ENCODE results near the gene DCXR.

The DCXR gene

DNA sequence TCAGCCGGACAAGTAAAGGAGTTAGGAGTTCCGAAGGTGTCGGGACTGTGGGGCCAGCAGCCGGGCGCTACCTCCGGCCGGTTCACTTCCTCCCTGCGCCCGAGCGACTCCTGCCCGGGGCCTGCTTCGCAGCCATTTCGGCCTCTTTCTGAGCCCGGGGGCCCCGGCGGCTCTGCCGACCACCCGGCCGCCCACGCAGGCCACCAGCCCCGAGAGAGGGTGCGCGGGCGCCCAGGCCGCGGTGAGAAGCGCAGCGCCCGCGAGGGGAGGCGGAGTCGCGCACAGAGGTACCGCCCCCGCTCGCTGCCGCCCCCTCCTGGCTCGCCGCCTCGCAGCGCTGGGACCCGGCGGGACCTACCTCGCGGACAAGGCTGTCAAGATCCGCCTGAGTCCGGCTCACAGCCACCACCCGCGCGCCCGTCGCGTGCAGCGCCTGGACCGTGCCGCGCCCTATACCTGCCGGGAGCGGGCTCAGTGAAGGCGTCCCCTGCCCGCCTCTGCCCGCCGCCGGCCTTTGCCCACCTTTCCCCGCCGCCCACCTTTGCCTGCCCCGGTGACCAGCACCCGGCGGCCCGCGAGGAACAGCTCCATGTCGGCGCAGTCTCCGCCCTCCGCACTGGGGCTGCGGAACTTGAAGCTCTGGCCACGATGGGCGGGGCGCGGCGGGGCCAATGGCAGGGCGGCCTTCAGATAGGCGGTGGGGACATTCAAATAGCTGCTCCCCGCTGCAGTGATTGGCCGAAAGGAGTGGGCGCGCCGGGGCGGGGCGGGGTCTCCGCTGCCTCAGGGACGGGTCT, at the start of gene DCXR (continued):
- TF ChIP-seq, protein P1, sequence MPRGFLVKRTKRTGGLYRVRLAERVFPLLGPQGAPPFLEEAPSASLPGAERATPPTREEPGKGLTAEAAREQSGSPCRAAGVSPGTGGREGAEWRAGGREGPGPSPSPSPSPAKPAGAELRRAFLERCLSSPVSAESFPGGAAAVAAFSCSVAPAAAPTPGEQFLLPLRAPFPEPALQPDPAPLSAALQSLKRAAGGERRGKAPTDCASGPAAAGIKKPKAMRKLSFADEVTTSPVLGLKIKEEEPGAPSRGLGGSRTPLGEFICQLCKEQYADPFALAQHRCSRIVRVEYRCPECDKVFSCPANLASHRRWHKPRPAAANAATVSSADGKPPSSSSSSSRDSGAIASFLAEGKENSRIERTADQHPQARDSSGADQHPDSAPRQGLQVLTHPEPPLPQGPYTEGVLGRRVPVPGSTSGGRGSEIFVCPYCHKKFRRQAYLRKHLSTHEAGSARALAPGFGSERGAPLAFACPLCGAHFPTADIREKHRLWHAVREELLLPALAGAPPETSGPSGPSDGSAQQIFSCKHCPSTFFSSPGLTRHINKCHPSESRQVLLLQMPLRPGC (tag by site-specific recombination; IDR thresholded peaks at IDR 0.05) = peak; percentile 41; the same call in 1 of the 2 replicates
- TF ChIP-seq, protein P2, sequence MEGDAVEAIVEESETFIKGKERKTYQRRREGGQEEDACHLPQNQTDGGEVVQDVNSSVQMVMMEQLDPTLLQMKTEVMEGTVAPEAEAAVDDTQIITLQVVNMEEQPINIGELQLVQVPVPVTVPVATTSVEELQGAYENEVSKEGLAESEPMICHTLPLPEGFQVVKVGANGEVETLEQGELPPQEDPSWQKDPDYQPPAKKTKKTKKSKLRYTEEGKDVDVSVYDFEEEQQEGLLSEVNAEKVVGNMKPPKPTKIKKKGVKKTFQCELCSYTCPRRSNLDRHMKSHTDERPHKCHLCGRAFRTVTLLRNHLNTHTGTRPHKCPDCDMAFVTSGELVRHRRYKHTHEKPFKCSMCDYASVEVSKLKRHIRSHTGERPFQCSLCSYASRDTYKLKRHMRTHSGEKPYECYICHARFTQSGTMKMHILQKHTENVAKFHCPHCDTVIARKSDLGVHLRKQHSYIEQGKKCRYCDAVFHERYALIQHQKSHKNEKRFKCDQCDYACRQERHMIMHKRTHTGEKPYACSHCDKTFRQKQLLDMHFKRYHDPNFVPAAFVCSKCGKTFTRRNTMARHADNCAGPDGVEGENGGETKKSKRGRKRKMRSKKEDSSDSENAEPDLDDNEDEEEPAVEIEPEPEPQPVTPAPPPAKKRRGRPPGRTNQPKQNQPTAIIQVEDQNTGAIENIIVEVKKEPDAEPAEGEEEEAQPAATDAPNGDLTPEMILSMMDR (tag by site-specific recombination; IDR thresholded peaks at IDR 0.05) = peak; percentile 94
- TF ChIP-seq, protein P3, sequence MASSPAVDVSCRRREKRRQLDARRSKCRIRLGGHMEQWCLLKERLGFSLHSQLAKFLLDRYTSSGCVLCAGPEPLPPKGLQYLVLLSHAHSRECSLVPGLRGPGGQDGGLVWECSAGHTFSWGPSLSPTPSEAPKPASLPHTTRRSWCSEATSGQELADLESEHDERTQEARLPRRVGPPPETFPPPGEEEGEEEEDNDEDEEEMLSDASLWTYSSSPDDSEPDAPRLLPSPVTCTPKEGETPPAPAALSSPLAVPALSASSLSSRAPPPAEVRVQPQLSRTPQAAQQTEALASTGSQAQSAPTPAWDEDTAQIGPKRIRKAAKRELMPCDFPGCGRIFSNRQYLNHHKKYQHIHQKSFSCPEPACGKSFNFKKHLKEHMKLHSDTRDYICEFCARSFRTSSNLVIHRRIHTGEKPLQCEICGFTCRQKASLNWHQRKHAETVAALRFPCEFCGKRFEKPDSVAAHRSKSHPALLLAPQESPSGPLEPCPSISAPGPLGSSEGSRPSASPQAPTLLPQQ (tag by site-specific recombination; IDR thresholded peaks at IDR 0.05) = peak; percentile 73
- TF ChIP-seq ZNF24 (tag by site-specific recombination; IDR thresholded peaks at IDR 0.05) (no peak; the same call in 1 of the 2 replicates), ZNF248 (tag by site-specific recombination; IDR thresholded peaks at IDR 0.05) (no peak), ZNF335 (tag by site-specific recombination; conservative IDR thresholded peaks at IDR 0.05) (peak; percentile 98), TRIM28 (IDR thresholded peaks at IDR 0.05; ENCODE audit: borderline replicate concordance, low read length) (no peak), ZNF121 (tag by site-specific recombination; IDR thresholded peaks at IDR 0.05) (no peak), ZNF433 (tag by site-specific recombination; IDR thresholded peaks at IDR 0.05; ENCODE audit: low read depth) (no peak), ZNF174 (tag by site-specific recombination; IDR thresholded peaks at IDR 0.05) (no peak), KLF16 (tag by site-specific recombination; IDR thresholded peaks at IDR 0.05) (peak; percentile 84), ZNF211 (tag by site-specific recombination; IDR thresholded peaks at IDR 0.05; ENCODE audit: low read depth) (no peak), ZNF548 (tag by site-specific recombination; IDR thresholded peaks at IDR 0.05) (no peak), ZBTB7A (tag by site-specific recombination; IDR thresholded peaks at IDR 0.05; ENCODE audit: low read depth) (no peak; the same call in 1 of the 2 replicates), ZNF366 (tag by site-specific recombination; conservative IDR thresholded peaks at IDR 0.05) (no peak), KLF9 (tag by site-specific recombination; IDR thresholded peaks at IDR 0.05; ENCODE audit: low read depth) (peak; percentile 81), ZNF473 (tag by site-specific recombination; IDR thresholded peaks at IDR 0.05) (no peak), ZBTB48 (tag by site-specific recombination; IDR thresholded peaks at IDR 0.05) (no peak), ZNF514 (tag by site-specific recombination; IDR thresholded peaks at IDR 0.05) (no peak), GLI2 (tag by site-specific recombination; IDR thresholded peaks at IDR 0.05; ENCODE audit: borderline replicate concordance, low read depth) (no peak), ZNF239 (tag by site-specific recombination; IDR thresholded peaks at IDR 0.05) (no peak)
- TF ChIP-seq, protein P4, sequence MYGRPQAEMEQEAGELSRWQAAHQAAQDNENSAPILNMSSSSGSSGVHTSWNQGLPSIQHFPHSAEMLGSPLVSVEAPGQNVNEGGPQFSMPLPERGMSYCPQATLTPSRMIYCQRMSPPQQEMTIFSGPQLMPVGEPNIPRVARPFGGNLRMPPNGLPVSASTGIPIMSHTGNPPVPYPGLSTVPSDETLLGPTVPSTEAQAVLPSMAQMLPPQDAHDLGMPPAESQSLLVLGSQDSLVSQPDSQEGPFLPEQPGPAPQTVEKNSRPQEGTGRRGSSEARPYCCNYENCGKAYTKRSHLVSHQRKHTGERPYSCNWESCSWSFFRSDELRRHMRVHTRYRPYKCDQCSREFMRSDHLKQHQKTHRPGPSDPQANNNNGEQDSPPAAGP (tag by site-specific recombination; IDR thresholded peaks at IDR 0.05) = peak; percentile 85
- TF ChIP-seq, protein P5, sequence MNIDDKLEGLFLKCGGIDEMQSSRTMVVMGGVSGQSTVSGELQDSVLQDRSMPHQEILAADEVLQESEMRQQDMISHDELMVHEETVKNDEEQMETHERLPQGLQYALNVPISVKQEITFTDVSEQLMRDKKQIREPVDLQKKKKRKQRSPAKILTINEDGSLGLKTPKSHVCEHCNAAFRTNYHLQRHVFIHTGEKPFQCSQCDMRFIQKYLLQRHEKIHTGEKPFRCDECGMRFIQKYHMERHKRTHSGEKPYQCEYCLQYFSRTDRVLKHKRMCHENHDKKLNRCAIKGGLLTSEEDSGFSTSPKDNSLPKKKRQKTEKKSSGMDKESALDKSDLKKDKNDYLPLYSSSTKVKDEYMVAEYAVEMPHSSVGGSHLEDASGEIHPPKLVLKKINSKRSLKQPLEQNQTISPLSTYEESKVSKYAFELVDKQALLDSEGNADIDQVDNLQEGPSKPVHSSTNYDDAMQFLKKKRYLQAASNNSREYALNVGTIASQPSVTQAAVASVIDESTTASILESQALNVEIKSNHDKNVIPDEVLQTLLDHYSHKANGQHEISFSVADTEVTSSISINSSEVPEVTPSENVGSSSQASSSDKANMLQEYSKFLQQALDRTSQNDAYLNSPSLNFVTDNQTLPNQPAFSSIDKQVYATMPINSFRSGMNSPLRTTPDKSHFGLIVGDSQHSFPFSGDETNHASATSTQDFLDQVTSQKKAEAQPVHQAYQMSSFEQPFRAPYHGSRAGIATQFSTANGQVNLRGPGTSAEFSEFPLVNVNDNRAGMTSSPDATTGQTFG (tag by site-specific recombination; IDR thresholded peaks at IDR 0.05; ENCODE audit: borderline replicate concordance) = no peak
- TF ChIP-seq, protein P6, sequence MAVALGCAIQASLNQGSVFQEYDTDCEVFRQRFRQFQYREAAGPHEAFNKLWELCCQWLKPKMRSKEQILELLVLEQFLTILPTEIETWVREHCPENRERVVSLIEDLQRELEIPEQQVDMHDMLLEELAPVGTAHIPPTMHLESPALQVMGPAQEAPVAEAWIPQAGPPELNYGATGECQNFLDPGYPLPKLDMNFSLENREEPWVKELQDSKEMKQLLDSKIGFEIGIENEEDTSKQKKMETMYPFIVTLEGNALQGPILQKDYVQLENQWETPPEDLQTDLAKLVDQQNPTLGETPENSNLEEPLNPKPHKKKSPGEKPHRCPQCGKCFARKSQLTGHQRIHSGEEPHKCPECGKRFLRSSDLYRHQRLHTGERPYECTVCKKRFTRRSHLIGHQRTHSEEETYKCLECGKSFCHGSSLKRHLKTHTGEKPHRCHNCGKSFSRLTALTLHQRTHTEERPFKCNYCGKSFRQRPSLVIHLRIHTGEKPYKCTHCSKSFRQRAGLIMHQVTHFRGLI (tag by site-specific recombination; IDR thresholded peaks at IDR 0.05) = no peak
- TF ChIP-seq, protein P7, sequence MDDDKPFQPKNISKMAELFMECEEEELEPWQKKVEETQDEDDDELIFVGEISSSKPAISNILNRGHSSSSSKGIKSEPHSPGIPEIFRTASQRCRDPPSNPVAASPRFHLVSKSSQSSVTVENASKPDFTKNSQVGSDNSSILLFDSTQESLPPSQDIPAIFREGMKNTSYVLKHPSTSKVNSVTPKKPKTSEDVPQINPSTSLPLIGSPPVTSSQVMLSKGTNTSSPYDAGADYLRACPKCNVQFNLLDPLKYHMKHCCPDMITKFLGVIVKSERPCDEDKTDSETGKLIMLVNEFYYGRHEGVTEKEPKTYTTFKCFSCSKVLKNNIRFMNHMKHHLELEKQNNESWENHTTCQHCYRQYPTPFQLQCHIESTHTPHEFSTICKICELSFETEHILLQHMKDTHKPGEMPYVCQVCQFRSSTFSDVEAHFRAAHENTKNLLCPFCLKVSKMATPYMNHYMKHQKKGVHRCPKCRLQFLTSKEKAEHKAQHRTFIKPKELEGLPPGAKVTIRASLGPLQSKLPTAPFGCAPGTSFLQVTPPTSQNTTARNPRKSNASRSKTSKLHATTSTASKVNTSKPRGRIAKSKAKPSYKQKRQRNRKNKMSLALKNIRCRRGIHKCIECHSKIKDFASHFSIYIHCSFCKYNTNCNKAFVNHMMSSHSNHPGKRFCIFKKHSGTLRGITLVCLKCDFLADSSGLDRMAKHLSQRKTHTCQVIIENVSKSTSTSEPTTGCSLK (tag by site-specific recombination; IDR thresholded peaks at IDR 0.05) = no peak
- TF ChIP-seq, protein P8, sequence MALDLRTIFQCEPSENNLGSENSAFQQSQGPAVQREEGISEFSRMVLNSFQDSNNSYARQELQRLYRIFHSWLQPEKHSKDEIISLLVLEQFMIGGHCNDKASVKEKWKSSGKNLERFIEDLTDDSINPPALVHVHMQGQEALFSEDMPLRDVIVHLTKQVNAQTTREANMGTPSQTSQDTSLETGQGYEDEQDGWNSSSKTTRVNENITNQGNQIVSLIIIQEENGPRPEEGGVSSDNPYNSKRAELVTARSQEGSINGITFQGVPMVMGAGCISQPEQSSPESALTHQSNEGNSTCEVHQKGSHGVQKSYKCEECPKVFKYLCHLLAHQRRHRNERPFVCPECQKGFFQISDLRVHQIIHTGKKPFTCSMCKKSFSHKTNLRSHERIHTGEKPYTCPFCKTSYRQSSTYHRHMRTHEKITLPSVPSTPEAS (tag by site-specific recombination; IDR thresholded peaks at IDR 0.05) = no peak
